ENCODE data around the gene ADCY3.
A peak's percentile ranks its signal among the peaks of the same experiment; 100 is the strongest.

ADCY3 gene

DNA sequence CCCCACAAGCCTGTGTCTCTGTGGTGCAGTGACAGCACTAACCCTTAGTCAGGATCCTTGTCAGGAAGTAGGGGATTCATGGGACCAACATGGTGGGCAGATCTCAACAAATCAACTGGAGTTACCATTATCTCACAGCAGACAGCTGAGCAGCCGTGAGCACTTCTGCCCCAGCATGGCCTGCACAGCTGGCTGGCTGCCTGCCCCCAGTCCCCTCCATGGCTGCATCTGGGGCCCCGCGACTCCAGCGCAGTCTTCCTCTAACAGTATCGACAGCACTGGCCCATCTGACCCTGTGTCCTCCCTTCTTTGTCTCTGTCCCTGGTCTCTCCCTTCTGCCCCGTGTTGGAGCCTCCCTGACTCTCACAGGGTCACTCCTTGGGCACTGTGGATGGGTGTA lies 4.7 kb upstream of the ADCY3 start:
- no peak for DNase-seq

DNA sequence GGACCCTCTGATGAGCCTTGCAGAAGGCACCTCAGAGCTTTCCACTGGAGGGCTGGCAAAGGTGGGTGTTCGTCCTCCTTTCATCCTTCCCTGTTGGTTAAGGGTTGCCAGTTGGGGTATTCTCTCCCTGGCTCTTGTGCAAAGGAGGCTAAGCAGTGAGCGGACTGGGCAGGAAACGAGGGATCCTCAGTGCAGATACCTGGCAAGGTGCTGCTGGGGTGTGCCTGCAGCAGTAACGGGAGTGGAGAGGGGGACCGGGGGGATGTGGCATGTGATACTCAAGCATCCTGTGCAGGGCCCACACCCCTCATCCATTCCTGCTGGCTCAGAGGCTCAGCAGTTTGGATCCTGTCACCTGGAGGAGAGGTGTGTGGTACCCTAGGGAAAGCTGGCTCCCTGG lies 4.2 kb upstream of the ADCY3 start:
- no peak for DNase-seq

DNA sequence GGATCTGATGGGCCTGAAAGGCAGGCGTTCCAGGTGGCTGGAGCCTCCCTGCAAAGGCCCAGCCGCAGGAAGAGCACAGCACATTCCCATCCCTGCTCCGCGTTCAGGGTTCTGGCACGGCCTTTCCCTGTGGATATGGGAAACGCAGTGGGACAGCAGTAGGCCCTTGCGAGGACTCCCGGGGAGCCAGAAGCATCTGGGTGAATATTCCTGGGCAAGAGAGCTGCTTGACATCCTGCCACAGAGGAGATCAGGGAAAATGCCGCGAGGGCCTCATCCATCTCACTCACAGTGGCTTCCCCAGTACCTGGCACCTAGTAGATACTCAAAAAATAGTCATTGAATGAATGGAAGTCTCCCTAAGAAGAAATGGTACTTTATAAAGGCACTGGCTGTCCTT lies 3.1 kb upstream of the ADCY3 start:
- DNase-seq, result no peak

DNA sequence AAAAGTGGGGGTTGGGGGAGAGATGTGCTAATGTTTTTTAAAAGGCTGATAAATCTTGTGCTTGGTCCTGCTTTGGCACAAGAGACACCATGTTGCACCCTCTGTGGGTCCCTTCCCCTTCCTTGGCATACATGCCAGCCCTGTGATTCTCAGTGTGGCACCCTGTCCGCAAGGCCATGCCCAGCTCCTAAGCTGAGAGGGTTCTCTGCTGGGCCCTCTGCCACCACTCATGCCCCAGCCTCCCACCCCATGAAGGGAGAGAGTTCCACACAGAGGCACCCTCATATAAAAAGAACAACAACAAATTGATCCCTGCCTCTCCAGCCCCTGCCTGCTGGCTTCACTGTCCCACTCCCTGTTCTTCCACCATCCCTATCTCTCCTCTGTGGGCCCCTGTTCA lies 2.5 kb upstream of the ADCY3 start:
- no peak for DNase-seq

DNA sequence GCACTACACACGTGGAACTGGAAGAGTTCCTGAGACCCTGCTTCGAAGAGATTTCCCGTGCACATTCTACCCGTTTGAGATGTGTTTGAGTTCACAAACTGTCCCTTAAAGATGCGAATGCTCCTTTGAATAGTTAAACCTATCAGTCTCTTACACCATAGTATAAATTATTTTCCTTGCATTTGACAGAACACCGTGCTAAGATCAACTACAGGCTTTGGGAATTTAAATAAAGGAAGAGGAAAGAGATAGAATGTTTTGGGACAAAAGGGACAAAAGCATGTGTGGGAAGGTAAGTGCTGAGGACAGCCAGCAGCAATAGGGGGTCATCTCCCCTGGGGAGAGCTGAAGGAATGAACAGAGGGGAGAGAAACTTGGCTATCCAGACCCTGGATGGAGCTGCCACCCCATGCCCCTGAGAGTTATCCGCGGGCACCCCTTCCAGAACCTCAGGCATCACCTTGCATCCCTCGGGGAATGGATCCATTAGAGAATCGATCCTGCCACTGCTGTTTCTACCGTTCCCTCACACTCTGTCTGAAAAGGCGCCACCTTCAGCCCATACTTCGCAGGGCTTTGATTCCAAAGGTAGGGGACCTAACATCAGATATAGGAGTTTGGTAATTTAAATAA lies 888 bp upstream of the ADCY3 start:
- DNase-seq, result peak; percentile 8

DNA sequence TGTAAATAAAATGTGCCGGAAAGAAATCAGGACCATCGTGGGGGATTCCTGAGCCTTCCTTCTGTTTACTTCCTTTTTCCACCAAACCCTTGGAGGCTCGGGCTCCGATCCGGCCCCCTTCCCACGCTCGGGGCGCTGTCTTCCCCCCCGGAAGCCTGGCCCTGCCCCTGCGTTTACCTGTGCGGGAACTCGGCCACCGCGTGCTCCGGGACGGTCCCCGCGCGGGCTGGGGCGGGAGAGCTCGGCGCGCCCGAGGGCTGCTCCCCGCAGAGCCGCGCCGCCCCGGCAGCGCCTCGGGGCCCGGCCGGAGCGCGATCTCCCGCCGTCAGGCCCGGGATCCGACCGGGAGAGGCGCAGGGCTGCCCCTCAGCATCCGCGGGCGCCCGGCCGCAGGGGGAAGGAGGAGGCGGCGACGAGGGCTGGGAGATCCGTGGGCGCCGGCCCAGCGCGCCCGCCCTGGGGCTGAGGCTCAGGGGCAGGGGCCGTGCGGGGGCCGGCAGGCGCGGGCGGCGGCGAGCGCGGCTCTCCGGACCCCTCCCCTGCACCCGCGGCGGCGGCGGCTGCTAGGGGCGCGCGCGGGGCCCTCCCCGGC lies 435 bp downstream of the ADCY3 start:
- DNase-seq, result no peak

DNA sequence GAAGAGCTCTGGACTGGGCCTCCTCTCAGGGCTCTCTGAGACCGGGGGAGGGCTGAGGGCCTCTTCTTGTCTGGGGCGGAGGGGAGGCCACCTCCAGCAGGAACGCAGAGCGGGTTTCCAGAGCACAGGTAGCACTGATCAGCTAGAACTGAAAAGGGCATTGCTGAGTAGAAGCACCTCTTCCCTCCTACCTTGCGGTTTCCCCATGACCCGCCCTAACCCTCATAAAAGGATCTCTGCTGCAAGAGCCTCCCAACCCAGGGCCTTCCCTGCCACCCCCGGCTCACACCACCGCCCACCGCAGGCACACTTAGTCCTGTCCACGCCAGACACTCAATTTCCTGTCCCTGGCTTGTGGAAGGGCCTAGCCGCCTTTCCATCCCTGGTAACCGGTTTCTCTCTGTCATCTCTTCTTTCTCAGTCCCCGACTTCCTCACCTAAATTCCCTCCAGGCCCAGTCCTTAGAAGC lies 966 bp downstream of the ADCY3 start:
- DNase-seq, result peak; percentile 75

DNA sequence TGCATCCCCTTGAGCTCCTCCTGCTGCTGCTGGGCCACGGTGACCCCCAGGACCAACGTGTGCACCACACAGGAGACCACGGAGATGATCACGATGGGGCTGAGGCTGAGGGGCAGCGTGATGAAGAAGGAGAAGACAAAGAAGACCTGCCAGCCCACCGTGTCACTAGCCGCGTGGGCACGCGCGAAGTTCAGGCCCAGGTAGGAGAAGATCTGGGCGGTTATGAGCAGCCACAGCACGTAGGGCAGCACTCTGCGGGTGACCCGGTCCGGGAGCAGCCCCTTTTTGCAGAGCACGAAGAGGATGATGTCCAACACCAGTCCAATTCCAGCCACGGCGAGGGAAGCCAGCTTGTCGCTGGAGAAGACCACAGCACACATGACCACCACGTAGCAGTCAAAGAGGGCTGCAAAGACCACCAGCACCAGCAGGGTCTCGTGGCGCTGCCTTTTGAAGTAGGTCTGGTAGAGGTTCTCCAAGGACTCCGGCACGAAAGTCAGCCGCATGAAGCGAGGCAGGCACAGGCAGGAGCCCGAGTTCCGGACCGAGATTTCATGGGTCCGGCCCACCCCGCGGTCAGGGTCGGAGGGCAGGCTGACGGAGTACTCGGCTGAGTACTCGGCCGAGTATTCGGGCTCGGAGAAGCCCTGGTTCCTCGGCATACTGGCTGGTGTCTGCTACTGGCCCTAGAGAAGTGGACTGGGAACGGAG lies 1.6 kb downstream of the ADCY3 start:
- DNase-seq, result no peak

DNA sequence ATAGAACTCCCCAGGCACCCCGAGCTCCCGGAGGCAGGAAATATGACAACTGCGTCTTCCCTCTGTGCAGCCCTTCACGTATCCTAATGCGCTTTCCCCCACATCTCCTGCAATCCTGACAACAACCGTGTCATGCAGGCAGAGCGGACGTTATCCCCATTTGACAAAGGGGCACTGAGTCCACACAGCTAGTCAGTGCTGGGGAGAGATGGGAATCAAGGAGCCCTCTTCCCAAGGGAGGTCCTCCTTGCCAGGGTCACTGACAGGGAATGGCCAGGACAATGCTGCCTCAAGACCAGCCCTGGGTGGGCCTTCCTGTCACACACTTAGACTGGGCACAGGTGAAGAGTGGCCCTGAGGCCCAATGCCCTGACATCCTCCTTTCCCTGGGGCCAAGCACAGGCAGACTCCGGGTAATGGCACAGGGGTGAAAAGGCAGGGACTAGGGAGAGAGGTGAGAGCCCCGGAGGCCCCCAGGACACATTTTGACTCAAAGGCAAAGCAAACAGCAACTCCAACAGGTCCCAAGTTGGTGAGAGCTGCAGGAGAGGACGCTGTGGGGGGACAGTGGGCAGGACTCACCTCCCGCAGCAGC lies 2.2 kb downstream of the ADCY3 start:
- no peak for DNase-seq

DNA sequence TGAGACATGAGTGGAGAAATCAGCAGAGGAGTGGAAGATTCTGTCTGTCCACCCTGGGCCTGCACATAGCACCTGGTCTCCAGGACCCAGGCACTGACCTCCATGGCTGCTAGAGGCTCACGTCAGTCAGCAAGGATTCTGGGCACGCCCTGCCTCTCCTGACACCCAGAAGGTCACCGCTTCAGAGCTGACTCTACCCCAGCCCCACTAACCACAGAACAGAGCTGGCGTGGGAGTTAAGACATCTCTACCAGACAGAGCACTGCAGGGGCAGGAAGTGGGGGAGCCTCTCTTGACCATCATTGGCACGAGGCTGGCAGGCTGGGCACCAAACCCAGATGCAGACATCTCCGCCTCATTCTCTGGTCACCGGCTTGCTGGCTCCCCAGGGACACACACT lies 3.0 kb downstream of the ADCY3 start:
- DNase-seq, result peak; percentile 60

DNA sequence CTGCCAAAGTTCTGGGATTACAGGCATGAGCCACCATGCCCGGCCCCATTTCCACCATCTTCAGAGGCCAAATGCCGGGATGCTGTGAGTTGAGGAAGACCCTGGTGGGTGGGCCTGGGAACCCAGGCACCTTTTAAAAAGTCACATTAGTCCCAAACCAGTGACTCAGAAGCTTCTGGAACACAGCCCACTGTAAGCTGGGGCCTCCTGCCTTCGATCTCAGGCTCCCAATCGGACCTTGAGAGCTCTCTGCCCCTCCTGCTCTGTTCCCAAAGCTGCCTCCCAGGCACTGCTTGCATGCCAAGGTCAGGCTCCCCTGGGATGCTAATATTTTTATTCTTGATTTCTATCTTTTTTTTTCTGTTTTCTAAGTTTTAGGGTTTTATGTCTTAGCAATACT lies 4.2 kb downstream of the ADCY3 start:
- no peak for DNase-seq

DNA sequence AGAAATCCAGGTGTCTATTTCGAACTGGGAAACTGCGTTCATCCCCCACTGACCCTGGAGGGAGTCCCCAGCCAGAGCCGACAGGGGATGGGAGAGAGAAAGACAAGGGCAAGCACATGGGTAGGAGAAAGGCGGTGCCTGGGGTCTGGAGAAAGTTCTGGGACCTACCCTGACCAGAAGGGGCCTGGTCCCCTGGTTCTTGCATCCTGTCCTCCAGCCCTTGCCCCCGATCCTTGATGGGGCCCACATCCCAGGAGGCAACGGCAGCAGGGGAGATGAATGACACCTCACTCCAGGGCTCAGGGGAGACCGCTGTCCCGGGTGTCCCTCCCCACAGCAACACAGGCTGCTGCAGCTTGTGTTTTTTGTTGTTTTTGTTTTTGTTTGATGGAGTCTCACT lies 4.9 kb downstream of the ADCY3 start:
- DNase-seq, result no peak

DNA sequence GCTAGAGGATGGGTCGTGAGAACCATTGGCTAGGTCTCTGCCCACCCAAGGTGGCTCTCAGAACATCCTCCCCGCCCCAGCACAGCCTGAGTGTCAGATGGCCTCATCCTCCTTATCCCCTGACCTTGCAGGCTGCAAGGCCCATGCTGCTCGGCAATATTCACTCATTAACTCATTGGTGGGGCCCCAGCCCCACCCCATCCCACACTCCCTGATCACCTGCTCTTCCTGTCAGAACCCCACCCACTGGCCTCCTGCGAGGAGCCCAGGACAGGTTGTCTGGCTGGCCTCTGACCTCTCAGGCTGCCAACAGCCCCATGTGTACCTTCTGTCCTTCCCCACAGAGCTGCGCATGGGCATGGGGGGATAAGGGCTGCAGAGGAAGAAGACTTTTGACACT lies 5.3 kb downstream of the ADCY3 start:
- no peak for DNase-seq

DNA sequence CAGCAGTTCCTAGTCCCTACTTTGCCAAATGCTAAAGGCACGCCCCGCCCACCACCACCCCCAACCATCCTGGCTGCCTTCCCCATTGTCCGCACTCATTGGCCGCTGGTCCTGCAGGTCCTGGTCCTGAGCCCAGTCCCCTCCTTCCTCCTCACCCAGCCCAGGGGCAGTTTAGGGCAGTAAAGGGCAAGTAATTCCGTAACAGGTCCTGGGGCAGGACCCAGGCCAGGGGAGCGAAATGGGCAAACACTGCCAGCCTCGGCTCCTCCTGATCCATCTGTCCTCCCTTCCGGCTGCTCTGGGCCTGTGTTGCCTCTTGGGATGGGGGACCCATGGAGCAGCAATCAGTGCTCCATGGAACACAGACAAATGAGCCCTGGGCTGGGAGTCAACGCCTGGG lies 6.1 kb downstream of the ADCY3 start:
- DNase-seq, result no peak

DNA sequence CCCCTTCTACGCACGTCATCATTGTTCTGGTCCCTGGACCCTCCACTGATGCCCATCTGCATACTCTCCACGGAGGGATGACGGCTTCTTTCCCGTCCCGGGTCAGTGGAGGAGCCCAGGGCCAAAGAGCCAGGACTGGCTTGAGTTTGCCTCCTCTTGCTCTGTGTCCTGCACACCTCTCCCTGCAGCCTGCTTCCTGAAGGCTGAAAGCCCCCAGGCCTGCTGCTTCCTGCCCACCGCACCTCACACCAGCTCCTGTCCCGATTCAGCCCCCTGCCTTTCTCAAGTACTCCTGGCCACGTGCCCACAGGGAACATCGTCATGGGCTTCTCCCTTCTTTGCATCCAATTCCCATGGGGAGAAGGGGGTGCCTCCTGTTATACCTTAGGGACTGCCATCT lies 7.1 kb downstream of the ADCY3 start:
- no peak for DNase-seq

DNA sequence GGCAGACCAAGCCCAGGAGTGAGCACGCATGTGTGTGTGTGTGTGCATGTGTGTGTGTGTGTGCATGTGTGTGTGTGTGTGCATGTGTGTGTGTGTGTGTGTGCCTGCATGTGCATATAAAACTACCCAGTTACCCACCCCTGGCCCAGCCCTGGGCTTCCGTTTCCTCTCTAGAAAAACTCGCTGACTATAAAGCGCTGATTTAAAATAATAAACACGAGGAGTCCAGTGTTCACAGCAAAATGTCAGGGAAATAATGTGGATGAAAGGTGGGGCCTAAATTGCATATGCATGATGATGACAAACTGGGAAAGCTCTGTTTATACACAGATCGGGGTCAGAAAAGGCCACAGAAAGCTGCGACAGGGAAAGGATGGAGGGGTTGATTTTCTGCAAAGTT lies 7.5 kb downstream of the ADCY3 start:
- DNase-seq, result no peak

DNA sequence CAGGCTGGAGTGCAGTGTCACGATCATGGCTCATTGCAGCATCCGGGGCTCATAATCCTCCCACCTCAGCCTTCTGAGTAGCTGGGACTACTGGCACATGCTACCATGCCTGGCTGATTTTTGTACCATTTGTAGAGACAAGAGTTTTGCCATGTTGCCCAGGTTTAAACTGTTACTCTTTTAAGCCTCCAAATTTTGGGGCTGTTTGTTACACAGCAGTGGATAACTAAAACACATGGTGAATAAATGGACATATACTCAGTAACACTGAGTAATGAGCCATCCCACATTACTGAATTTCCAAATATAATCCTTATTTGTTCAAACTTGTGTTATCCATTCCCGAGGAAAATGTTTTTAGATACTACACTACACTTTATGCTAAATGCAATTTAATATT lies 9.8 kb downstream of the ADCY3 start:
- no peak for DNase-seq

DNA sequence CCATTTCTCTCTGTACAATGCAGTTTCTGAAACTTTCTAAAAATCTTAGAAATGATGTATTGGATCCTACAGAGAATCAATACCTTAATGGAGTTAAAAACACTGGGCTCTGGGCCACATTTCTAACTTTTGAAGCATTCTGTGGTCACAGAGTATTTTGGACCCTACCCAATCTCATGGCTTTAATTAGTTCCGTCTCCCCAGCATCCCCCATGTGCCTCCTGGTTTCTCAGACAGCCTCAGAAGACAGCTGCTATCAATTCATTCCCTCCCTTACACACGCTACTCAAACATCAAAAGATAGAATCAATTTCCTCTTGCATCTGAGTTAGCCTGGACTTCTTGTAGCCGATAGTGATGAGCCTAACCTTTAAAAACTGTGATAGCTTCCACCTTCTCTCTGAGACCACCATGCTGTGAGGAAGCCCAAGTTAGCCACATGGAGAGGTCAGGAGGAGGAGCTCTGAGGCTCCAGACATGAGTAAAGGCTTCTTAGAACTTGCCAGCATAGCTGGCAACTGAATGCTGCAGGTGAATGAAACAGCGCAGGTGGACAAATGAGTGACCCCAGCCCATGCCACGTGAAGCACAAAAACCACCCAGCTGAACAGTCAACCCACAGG lies 10.4 kb downstream of the ADCY3 start:
- no peak for DNase-seq

DNA sequence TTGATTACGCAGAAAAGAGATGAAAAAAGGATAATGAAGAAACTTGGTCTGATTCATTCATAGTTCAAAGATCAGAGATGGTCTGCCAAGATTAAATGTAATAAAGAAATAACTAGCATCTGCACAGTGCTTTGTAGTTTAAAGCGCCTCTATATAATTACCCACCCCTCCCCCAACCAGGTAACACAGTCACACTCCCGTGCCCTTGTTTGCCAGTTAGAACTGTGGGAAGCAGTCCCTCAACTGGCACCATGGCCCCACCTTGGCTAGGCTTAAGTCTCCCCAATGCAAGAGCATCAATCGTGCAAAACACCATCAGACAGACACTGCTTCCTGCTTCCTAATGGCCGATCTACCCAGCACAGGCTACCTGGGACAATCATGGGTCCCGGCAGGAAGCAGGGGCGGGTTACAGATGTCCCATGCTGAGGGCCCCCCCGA lies 11.6 kb downstream of the ADCY3 start:
- no peak for DNase-seq

DNA sequence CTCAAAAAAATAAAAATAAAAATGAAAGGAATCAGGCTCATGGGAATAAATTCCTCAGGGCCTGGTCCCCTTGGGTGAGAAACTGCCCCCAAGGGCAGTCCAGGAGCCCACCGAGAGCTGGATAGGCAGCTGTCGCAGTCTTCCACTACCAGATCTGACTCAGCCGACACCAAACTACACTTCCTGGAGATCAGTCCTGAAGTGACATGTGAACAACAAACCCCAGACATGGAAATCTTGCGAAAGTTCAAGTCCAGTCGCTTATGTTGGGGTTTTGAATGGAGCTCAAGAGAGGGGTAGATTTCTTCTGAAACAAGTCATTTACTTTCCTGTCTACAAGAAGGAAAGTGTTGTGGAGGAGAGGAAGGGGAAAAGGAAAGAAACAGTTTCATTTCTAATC lies 12.9 kb downstream of the ADCY3 start:
- no peak for DNase-seq

DNA sequence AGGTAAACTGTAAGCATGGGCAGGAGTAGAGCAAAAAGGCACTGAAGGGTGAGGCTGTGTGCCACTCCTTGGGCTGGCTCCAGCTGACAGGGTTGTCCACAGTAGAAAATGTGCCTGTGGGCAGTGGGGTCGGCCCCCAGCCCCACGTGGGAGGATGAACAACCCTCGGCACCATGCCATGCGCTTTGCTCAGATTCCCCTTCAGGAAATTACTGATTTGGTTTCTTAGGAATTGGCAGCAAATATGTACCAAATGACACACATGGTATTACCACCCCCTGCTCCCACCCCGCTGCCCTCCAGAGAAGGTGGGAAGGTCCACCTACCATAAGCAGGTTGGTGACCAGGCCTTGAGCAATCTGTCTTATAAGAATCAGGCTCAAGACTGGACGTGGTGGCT lies 13.6 kb downstream of the ADCY3 start:
- no peak for DNase-seq

DNA sequence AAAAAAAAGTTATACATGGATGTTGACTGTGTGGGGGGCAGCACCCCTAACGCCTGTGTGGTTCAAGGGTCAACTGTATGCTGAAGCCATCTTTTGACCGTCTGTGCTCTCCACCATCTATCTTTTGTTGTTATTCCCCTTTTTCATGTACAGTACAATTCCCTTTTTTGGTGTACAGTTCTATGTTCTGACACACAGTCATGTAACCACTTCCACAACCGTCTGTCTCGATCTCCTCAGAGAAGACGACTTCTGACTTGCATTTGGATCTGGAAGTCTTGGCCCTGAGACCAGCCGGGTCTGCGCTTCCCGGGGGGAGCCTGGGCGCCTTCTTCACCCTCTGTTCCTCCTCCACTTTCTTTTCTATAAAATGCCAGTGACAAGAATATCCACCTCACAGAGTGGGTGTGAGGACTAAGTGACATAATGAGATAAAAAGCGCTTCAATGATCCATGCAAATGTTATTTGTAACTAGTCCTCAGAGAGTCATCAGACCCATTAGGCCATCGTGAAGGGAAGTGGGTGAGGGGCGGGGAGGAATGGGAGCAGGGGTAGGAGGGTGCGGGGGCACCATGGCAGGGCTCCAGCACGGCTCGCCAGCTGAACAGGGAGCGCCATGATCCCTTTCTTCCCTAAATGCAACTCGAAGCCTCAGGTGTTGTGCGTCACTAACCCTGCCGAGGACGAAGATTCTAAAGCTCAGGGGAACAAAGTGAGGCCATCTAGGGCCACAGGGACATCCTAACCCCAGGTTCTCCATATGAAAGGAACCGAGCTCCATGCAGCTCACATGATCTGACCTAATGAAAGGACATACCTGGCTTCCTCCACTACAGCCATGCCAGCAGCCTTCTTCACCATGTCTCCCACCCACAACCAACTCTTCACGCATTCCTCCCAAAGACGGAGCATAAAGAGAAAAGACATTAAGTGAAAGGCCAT lies 16.6 kb downstream of the ADCY3 start:
- DNase-seq, result no peak

Data from NK-92 treated with Interleukin-12 subunit alpha and Interleukin-12 subunit beta, amount 100 ng/mL, for 24 hours (cell line).